RWPE1 (cell line): ENCODE results near the gene YOD1.

Experiments used
- CTCF ChIA-PET: fragments of 350-600 bp; sonication (Branson Sonifier 250); formaldehyde crosslinking; extraction: SDS; loops from one replicate; lab custom pipeline; 2021; lab: Yijun Ruan, JAX
- POLR2A ChIA-PET: fragments of 400-600 bp; formaldehyde crosslinking; extraction: SDS; loops from one replicate; lab custom pipeline; 2020; ENCODE audit warnings: antibody characterized with exemption; ENCODE audit not compliant: low non-redundant PET; lab: Yijun Ruan, JAX
- DNase-seq: peaks from one replicate; pipeline ENCODE4 v3.0.0; 2012; ENCODE audit warnings: low spot score
- H3K27ac ChIP-seq: fragments of 450-650 bp; 2 replicates; pipeline ENCODE4 v1.5.1; 2017
- CTCF ChIP-seq: fragments of 450-650 bp; conservative IDR thresholded peaks from 2 replicates; pipeline ENCODE4 v1.5.1; 2017; ENCODE audit warnings: low read depth, mild to moderate bottlenecking

Gene YOD1

GRCh38 chr1:207000651-207001291 is 50.2 kb downstream of the YOD1 start:
- no peak for DNase-seq
- POLR2A ChIA-PET, result no interaction called here
- CTCF ChIA-PET, result interaction anchor here (0.6 kb wide), 1 partner anchor 651 kb away, joined by 4 read pairs; no protein-coding TSS in a partner anchor
- TF ChIP-seq CTCF, result no peak
- no peak overlapping the region for H3K27ac ChIP-seq

- no peak for DNase-seq
- TF ChIP-seq CTCF, result no peak
- H3K27ac ChIP-seq, result no peak overlapping the region
- ChIA-PET POLR2A (no interaction called here), CTCF (interaction anchor here (0.6 kb wide), 1 partner anchor 254 kb away, joined by 9 read pairs; no protein-coding TSS in a partner anchor)
These were observed 52.2 kb downstream of the YOD1 start for GRCh38 chr1:206998816-206999215.
